ENCODE measurements around the gene TBPL2. TPM values are rescaled to one million over a fixed set of nuclear protein-coding genes. Genes with fewer than 3 reads are reported as not detected.
"Not testable (repeated sequence)": the region's sequence is repeated elsewhere in the genome, so short reads cannot be mapped to it uniquely, and the experiment has no call there.

The TBPL2 gene
- total RNA-seq, 2 donors from 2014 or later: not detected

- H3K4me3 ChIP-seq: no peak overlapping the region
- 49% methylated on average over 4 of the region's 4 CpGs for WGBS
- H3K27ac ChIP-seq: no peak overlapping the region
- H3K4me1 ChIP-seq (replicated peaks): no peaks in the 10 kb centered on the region
- DNase-seq (ENCODE audit: low spot score): no peak
- no peaks in the 10 kb centered on the region for H3K36me3 ChIP-seq
- H3K9me3 ChIP-seq: no peaks in the 10 kb centered on the region
- no peaks in the 10 kb centered on the region for H3K27me3 ChIP-seq (replicated peaks; ENCODE audit: insufficient read depth)
- TF ChIP-seq CTCF (IDR thresholded peaks at IDR 0.05) (no peak), POLR2A (IDR thresholded peaks at IDR 0.05) (no peak), POLR2AphosphoS5 (IDR thresholded peaks at IDR 0.05) (no peak)
- intact Hi-C loops (cut with DNase I): no loop called here
These were observed 13.5 kb downstream of the TBPL2 start for GRCh38 chr14:55426891-55427290.

DNA sequence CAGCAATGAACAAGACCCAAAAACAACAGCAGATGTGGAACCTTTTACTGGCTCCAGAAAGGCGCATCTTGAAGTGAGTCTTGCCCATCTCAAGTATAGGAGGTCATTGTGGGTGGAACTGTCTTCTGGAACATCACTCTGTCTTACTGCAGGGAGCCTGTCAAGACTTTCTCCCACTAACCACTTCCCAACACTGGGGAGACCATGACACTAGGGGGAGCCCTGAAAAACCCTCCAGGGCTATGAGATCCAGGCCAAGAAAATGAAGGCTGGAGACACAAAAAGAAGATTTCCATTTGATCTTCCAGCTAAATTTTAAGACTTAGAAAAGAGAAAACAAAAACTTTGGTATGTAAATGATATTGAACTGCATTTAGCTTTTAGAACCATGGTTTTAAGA, 15.3 kb downstream of the TBPL2 start:
- no peaks in the 10 kb centered on the region for H3K4me1 ChIP-seq (replicated peaks)
- TF ChIP-seq CTCF (IDR thresholded peaks at IDR 0.05): no peak
- no peak for TF ChIP-seq POLR2AphosphoS5 (IDR thresholded peaks at IDR 0.05)
- TF ChIP-seq POLR2A (IDR thresholded peaks at IDR 0.05): no peak
- no peaks in the 10 kb centered on the region for H3K36me3 ChIP-seq
- no peak overlapping the region for H3K27ac ChIP-seq
- H3K27me3 ChIP-seq (replicated peaks; ENCODE audit: insufficient read depth): no peaks in the 10 kb centered on the region
- H3K4me3 ChIP-seq: no peak overlapping the region
- WGBS: 82% methylated on average over 1 of the region's 1 CpG
- intact Hi-C loops (cut with DNase I): no loop called here
- DNase-seq (ENCODE audit: low spot score): no peak
- no peaks in the 10 kb centered on the region for H3K9me3 ChIP-seq

DNA sequence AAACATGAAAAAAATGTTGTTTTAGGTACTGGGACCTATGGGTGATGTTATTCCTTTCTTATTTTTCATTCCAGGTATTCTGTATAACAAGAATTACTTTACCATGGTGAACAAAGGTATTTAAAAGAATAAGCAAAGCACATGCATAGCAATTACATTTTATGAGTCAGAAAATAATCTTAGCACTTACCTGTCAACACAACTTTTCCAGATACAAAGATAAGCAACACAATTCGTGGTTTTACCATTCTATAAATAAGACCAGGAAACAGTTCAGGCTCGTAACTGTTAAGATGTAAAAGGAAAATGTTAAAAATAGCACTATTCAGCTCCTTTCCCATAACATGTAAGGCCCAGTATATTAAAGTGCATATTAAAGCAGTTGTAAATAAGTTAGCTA, 16.4 kb downstream of the TBPL2 start:
- Histone ChIP-seq H3K27me3 (replicated peaks; ENCODE audit: insufficient read depth) (no peaks in the 10 kb centered on the region), H3K4me3 (no peak overlapping the region), H3K36me3 (no peaks in the 10 kb centered on the region), H3K27ac (no peak overlapping the region), H3K9me3 (no peaks in the 10 kb centered on the region), H3K4me1 (replicated peaks) (no peaks in the 10 kb centered on the region)
- no peak for TF ChIP-seq POLR2AphosphoS5 (IDR thresholded peaks at IDR 0.05)
- no peak for TF ChIP-seq CTCF (IDR thresholded peaks at IDR 0.05)
- TF ChIP-seq POLR2A (IDR thresholded peaks at IDR 0.05): no peak
- DNase-seq (ENCODE audit: low spot score): no peak
- 13% methylated on average over 2 of the region's 2 CpGs for WGBS
- intact Hi-C loops (cut with DNase I): no loop called here

- DNase-seq (ENCODE audit: low spot score); H3K27me3 ChIP-seq (replicated peaks; ENCODE audit: insufficient read depth); H3K36me3 ChIP-seq; H3K27ac ChIP-seq; H3K9me3 ChIP-seq; H3K4me1 ChIP-seq (replicated peaks); intact Hi-C loops (cut with DNase I); H3K4me3 ChIP-seq: not testable (repeated sequence)
- WGBS: 89% methylated on average over 11 of the region's 11 CpGs
These were observed 18.1 kb downstream of the TBPL2 start for GRCh38 chr14:55422338-55422737.

GRCh38 chr14:55419663-55420062, 20.8 kb downstream of the TBPL2 start:
- TF ChIP-seq POLR2AphosphoS5 (IDR thresholded peaks at IDR 0.05): no peak
- no peak for TF ChIP-seq POLR2A (IDR thresholded peaks at IDR 0.05)
- 90% methylated on average over 1 of the region's 1 CpG for WGBS
- no peak for DNase-seq (ENCODE audit: low spot score)
- no peaks in the 10 kb centered on the region for H3K4me1 ChIP-seq (replicated peaks)
- H3K27me3 ChIP-seq (replicated peaks; ENCODE audit: insufficient read depth): no peaks in the 10 kb centered on the region
- intact Hi-C loops (cut with DNase I): loop anchor here (10.0 kb wide), 1 partner anchor 145 kb away; the partner anchor contains the start of gene FBXO34
- no peak overlapping the region for H3K27ac ChIP-seq
- no peak overlapping the region for H3K4me3 ChIP-seq
- H3K9me3 ChIP-seq: no peaks in the 10 kb centered on the region
- H3K36me3 ChIP-seq: no peaks in the 10 kb centered on the region

GRCh38 chr14:55418411-55418810, 22.0 kb downstream of the TBPL2 start:
- Histone ChIP-seq H3K27me3 (replicated peaks; ENCODE audit: insufficient read depth) (no peaks in the 10 kb centered on the region), H3K27ac (no peak overlapping the region), H3K36me3 (no peaks in the 10 kb centered on the region), H3K4me3 (no peak overlapping the region), H3K4me1 (replicated peaks) (no peaks in the 10 kb centered on the region), H3K9me3 (no peaks in the 10 kb centered on the region)
- TF ChIP-seq POLR2A (IDR thresholded peaks at IDR 0.05) (no peak), CTCF (IDR thresholded peaks at IDR 0.05) (no peak), POLR2AphosphoS5 (IDR thresholded peaks at IDR 0.05) (no peak)
- DNase-seq (ENCODE audit: low spot score): no peak
- intact Hi-C loops (cut with DNase I): loop anchor here (10.0 kb wide), 1 partner anchor 144 kb away; the partner anchor contains the start of gene FBXO34
- WGBS: 62% methylated on average over 6 of the region's 6 CpGs
